NCI-H1436 (cell line): ENCODE results near the gene AMH.

Experiments used
- DNase-seq: peaks from one replicate; lab custom pipeline; 2025; lab: John Stamatoyannopoulos, UW

Gene AMH

GRCh38 chr19:2249880-2250765 lies 1.0 kb downstream of the AMH start:
- no peak for DNase-seq

GRCh38 chr19:2250766-2251105 lies 1.6 kb downstream of the AMH start:
- DNase-seq: no peak

- DNase-seq: no peak
Measured at GRCh38 chr19:2251106-2252054, 2.3 kb downstream of the AMH start.

DNA sequence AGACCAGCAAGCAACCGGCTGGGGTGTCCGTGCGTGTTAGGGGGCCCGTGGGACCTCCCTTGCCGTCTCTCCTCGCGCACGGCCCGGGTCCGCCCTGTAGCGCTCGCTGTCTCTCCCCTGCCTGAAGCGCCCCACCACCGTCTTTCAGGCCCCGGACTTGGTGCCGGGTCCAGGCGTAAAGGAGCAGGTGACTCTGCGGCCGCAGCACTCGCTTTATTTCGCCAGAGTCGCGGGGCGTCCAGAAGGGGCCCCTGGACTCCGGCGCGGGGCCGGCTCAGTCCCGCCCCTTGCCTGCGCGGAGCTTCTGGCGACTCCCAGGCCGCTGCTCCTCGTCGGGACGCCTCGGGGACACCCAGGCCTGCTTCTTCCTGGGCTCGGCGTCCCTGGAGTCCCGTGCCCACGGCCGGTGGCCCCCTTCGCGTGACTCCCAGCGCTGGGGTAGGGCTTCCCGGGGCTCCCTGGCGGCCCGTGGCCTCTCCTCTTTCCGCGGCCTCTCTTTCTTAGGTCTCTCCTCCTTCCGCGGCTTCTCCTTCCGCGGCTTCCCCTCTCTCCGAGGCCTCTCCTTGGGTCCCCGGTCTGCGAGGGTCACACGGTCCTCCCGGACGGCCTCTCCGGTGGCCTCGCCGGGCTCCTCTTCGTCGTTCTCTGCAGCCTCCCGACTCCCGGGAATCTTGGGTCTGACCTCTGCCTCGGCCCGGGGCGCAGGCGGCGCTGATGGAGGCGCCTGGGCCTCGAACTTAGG lies 3.1 kb downstream of the AMH start:
- DNase-seq: no peak

DNA sequence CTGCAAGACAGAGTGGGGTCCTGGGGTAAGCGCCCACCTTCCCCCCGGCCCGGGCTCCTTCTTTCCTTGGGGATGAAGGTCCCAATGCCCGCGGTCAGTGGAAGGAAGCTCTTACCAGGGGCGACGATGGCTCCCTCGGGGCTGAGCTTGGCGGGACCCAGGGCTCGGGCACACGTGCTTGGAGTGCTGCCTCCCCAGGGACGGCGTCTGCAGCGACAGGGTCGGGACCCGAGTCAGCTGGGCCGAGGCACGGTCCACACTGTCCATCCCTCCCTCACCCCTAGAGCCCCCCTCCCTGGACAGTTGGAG lies 3.6 kb downstream of the AMH start:
- DNase-seq: no peak

- DNase-seq: no peak
Measured at GRCh38 chr19:2253106-2254063, 4.3 kb downstream of the AMH start.

DNA sequence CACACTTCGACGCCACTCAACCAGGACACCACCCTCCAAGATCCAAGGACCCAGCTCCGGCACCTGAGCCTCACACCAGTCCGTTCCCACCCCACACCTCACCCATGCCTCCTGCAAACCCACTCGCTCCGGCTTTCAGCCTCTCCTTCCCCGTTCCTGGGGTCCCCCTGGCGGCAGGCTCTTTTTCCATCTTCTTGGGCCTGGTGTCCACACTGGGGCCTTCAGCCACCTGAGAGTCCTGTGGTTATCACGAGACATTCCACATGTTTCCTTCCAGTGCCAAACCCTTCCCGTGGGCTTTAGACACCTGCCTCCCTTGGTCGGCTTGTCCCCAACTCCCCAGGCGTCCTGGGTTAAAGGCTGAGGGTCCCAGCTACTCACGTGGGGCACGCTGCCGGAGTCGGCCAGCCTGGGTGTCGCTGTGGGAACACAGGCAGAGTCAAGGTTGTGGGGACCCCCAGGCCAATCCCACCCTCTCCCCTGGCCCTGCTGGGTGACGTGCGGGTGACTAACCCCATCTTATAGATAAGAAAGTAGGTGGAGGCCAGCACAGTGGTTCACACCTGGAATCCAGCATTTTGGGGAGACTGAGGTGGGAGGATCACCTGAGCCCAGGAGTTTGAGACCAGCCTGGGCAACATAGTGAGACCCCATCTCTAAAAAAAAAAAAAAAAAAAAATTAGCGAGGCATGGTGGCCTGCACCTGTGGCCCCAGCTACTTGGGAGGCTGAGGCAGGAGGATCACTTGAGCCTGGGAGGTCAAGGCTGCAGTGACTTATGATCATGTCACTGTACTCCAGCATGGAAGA lies 5.1 kb downstream of the AMH start:
- no peak for DNase-seq

GRCh38 chr19:2255112-2255845 lies 6.2 kb downstream of the AMH start:
- no peak for DNase-seq

- peak; percentile 27 for DNase-seq
Measured at GRCh38 chr19:2255982-2256685, 7.0 kb downstream of the AMH start, which contains the start of gene JSRP1. TSS of gene JSRP1 (minus strand) at chr19:2256417. CDS start at chr19:2255314, 1,103 bp downstream.

DNA sequence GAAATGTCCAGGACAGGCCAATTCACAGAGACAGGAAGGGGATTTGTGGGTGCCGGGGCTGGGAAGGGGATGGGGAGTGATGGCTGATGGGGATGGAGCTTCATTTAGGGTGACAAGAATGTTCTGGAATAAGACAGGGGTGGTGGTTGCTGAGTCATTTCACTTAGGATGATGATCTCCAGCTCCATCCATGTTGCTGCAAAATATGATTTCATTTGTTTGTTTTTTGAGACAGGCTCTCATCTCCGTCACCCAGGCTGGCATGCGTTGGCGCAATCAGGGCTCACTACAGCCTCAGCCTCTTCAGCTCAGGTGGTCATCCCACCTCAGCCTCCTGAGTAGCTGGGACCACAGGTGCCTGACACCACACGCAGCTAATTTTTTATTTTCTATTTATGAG lies 10.2 kb downstream of the AMH start:
- no peak for DNase-seq

DNA sequence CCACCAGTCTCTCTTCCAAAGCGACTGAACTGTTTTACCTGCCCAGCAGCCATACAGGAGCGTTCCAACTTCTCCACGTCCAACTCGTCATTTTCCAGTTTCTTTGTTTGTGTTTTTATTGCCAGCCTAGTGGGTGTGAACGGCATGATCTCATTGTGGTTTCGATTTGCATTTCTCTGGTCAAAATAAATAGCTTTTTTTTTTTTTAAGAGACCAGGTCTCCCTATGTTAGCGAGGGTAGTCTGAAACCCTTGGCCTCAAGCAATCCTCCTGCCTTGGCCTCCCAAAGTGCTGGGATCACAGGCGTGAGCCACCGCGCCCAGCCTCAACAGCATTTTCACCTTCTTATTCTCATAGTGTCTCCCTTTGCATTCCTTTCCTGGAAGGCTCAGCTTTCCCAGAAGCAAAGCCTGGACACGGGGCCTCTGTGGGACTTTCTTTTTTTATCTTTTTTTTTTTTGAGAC lies 11.2 kb downstream of the AMH start:
- DNase-seq: no peak

- no peak for DNase-seq
Measured at GRCh38 chr19:2261438-2262172, 12.5 kb downstream of the AMH start.

DNA sequence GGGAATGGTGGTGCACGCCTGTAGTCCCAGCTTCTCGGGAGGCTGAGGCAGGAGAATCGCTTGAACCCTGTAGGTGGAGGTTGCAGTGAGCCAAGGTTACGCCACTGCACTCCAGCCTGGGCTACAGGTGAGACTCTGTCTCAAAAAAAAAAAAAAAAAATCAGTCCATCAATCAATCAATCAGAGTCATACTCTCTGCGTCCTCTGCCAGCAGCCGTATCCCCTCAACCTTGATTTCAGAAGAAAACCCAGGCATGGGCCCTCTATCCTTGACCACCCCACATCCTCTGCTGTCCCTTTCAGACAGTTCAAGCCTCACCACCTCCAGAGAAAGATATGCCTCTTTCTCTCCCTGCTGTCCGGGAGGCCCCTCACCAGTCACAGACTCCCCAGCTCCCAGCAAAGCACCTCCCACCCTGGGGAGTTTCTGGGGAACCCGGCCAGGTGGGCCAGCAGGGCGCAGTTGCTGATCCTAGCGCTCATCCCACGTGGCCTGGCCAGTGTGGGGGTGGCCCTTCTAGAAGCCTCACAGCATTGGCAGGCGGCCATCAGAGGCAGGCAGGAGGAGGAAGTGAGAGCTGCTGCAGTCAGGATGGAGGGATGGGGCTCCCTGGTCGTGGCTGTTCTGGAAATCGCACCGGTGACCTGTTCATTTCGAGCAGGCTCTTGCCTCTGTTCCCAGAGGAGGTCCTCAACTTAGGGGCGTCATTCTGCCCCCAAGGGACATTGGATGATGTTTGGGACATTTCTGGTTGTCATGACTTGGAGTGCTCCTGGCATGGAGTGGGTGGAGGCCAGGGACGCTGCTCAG lies 17.3 kb downstream of the AMH start:
- DNase-seq: peak; percentile 58

DNA sequence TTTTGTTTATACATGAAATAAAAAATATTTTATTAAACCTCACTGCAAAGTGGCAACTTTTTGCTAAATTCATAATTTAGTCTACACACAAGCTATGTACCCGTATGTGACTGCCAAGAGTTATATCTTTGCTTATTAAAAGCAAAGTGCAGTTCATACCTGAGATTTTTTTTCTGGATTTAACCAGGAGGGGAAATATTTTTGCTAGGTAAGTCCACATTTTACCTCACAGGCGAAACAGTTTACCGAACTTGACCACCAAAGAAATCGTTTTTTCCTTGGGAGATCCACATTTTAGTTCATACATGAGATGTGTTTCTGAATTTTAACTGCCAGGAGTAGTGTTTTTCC lies 19.3 kb downstream of the AMH start:
- no peak for DNase-seq

GRCh38 chr19:2268861-2269243 lies 19.7 kb downstream of the AMH start:
- no peak for DNase-seq

DNA sequence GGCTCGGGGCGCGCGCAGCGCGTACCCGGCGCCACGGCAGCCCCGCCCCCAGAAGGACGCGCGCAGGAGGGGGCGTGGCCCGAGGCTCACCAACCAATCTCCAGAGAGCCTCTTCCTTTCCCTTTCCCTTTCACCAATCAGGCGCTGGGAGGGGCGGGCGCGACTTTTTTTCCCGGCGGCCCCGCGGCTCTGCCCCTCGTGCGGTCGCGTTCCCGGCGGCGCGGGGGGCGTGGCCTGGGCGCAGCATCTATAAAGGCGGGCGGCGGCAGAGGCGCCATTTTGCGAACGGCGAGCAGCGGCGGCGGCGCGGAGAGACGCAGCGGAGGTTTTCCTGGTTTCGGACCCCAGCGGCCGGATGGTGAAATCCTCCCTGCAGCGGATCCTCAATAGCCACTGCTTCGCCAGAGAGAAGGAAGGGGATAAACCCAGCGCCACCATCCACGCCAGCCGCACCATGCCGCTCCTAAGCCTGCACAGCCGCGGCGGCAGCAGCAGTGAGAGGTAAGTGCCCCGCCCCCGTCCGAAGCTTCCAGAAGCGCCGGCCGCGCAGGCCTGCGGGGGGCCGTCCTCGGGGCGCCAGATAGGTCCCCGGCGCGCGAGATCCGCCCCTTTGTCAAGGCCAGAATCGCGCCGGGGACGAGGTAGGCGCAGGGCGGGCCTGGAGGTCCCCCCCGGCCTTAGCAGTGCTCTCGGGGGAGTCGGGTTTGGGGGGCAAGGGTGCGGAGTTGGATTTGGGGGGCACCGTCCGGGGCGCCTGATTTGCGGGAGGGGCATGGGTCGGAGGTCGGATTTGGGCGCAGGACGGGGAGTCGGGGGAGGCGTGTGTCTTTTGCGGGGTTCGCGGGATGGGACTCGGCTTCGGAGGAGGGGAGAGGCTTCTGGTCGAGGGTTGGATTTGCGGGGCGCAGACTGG lies 20.4 kb downstream of the AMH start:
- DNase-seq: peak; percentile 95

DNA sequence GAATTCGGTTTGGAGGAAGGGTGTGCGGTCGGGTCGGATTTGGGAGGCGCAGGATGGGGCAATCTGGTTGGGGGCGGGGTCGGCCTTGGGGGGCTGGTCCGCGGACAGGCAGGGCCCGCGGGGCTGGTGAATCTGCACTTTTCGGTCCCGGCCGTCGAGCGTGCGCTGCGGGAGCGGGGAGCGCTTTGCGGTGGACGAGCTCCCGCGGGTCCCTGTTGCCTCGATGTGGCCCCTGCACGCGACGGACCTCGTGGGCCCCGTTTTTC lies 21.0 kb downstream of the AMH start:
- no peak for DNase-seq
